Activated CD8-positive, alpha-beta memory T cell treated with anti-CD3 and anti-CD28 coated beads for 4 hours (primary cell): Measurements from ENCODE around the gene AP3M1.

Experiments used
- DNase-seq, 2 donors: peaks; one replicate each; pipeline ENCODE4 v3.0.0-alpha.2; 2020; ENCODE audit warnings: low read depth in 2 of 2

AP3M1 gene

GRCh38 chr10:74114041-74114448 lies 36.6 kb downstream of the AP3M1 start:
- no peak for DNase-seq

- DNase-seq = no peak
Measured at GRCh38 chr10:74113546-74113945, 37.1 kb downstream of the AP3M1 start.

GRCh38 chr10:74111799-74112198 lies 38.8 kb downstream of the AP3M1 start:
- no peak for DNase-seq

- DNase-seq = no peak
Measured at GRCh38 chr10:74110120-74110519, 40.5 kb downstream of the AP3M1 start.

GRCh38 chr10:74109452-74109851 lies 41.2 kb downstream of the AP3M1 start:
- DNase-seq = no peak

- DNase-seq = no peak
Measured at GRCh38 chr10:74107391-74107790, 43.2 kb downstream of the AP3M1 start.

GRCh38 chr10:74104996-74105395 lies 45.6 kb downstream of the AP3M1 start:
- no peak for DNase-seq

GRCh38 chr10:74104480-74104879 lies 46.1 kb downstream of the AP3M1 start:
- no peak for DNase-seq

- DNase-seq = no peak
Measured at GRCh38 chr10:74103560-74104258, 46.9 kb downstream of the AP3M1 start.

- no peak for DNase-seq
Measured at GRCh38 chr10:74099836-74100235, 50.8 kb downstream of the AP3M1 start.

GRCh38 chr10:74099420-74099819 lies 51.2 kb downstream of the AP3M1 start:
- no peak for DNase-seq

GRCh38 chr10:74097776-74098175 lies 52.9 kb downstream of the AP3M1 start:
- DNase-seq = no peak

- no peak for DNase-seq
Measured at GRCh38 chr10:74096777-74097176, 53.9 kb downstream of the AP3M1 start.

GRCh38 chr10:74094231-74094630 lies 56.4 kb downstream of the AP3M1 start:
- DNase-seq = no peak

- DNase-seq = no peak
Measured at GRCh38 chr10:74093530-74094164, 57.0 kb downstream of the AP3M1 start.

GRCh38 chr10:74092372-74092771 lies 58.3 kb downstream of the AP3M1 start:
- no peak for DNase-seq

GRCh38 chr10:74088722-74089121 lies 61.9 kb downstream of the AP3M1 start:
- no peak for DNase-seq

GRCh38 chr10:74086317-74086716 lies 64.3 kb downstream of the AP3M1 start:
- DNase-seq = no peak

- DNase-seq = no peak
Measured at GRCh38 chr10:74084955-74085354, 65.7 kb downstream of the AP3M1 start.

- no peak for DNase-seq
Measured at GRCh38 chr10:74083304-74083703, 67.3 kb downstream of the AP3M1 start.

- no peak for DNase-seq
Measured at GRCh38 chr10:74081941-74082718, 68.5 kb downstream of the AP3M1 start.

GRCh38 chr10:74081192-74081803 lies 69.3 kb downstream of the AP3M1 start:
- peak; percentile 3 to 12 for DNase-seq
